Right lobe of liver (tissue), 4 donors: Measurements from ENCODE around the gene ABHD1.
"Not testable (repeated sequence)": the region's sequence is repeated elsewhere in the genome, so short reads cannot be mapped to it uniquely, and the experiment has no call there.

Experiments used
- POLR2A ChIP-seq: fragments of 450-650 bp; IDR thresholded peaks from one replicate; pipeline ENCODE4 v1.6.1; 2017; ENCODE audit warnings: antibody characterized with exemption, mild to moderate bottlenecking
- TF ChIP-seq, protein P1 (sequence below), 4 donors: fragments of 200-600 bp in 3 of 4; fragments of 450-650 bp in 1 of 4; IDR thresholded peaks; one replicate each; pipeline versions ENCODE4 v1.5.1 to v1.8.0; 2016 to 2022; ENCODE audit warnings: antibody characterized with exemption in 4 of 4, mild to moderate bottlenecking in 2 of 4
- donor health status: DM: no; HTN: no; CAD: no.
- donor health status: DM: no; HTN: no; CAD: no.
- donor health status: DM: no; HTN: yes; CAD: no.

DNA sequence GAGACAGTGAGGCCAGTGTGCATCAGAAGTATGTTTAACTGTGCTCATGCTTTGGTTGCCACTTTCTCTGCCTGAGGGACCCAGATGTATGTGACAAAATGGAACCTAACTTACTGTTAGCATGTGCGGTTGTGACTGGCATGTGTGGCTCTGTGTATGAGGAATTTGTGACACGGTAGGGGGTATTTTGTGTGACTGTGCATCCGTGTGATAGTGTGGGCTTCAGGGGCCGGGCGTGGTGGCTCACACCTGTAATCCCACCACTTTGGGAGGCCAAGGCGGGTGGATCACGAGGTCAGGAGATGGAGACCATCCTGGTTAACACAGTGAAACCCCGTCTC is 4.3 kb upstream of the ABHD1 start:
- TF ChIP-seq, protein P1, sequence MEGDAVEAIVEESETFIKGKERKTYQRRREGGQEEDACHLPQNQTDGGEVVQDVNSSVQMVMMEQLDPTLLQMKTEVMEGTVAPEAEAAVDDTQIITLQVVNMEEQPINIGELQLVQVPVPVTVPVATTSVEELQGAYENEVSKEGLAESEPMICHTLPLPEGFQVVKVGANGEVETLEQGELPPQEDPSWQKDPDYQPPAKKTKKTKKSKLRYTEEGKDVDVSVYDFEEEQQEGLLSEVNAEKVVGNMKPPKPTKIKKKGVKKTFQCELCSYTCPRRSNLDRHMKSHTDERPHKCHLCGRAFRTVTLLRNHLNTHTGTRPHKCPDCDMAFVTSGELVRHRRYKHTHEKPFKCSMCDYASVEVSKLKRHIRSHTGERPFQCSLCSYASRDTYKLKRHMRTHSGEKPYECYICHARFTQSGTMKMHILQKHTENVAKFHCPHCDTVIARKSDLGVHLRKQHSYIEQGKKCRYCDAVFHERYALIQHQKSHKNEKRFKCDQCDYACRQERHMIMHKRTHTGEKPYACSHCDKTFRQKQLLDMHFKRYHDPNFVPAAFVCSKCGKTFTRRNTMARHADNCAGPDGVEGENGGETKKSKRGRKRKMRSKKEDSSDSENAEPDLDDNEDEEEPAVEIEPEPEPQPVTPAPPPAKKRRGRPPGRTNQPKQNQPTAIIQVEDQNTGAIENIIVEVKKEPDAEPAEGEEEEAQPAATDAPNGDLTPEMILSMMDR (IDR thresholded peaks at IDR 0.05), result not testable (repeated sequence)
- TF ChIP-seq POLR2A, result not testable (repeated sequence)
